Breast epithelium (tissue), 4 donors: Measurements from ENCODE around the gene MYBBP1A. TPM values are rescaled to one million over a fixed set of nuclear protein-coding genes. Genes with fewer than 3 reads are reported as not detected.

Experiments used
- DNase-seq, 2 donors: peaks; one replicate each; pipeline ENCODE4 v3.0.0-alpha.2; 2019; ENCODE audit warnings: low spot score in 2 of 2
- H3K27ac ChIP-seq, 2 donors: fragments of 200-600 bp; sonication (generic) in 1 of 2; one replicate each; pipeline ENCODE4 v1.5.1; 2016 to 2019; ENCODE audit warnings: mild to moderate bottlenecking in 1 of 2
- H3K27me3 ChIP-seq, 2 donors: fragments of 200-600 bp; sonication (generic) in 1 of 2; one replicate each; pipeline versions ENCODE4 v1.5.1 to v1.6.0; 2017 to 2019; ENCODE audit warnings: control low read depth in 1 of 2, mild to moderate bottlenecking in 1 of 2
- H3K36me3 ChIP-seq: fragments of 200-600 bp; one replicate; pipeline ENCODE4 v1.5.1; 2019
- H3K4me1 ChIP-seq, 2 donors: fragments of 200-600 bp; sonication (generic); one replicate each; pipeline ENCODE4 v1.5.1; 2016 to 2019; ENCODE audit warnings: control low read depth in 1 of 2
- H3K4me3 ChIP-seq, 3 donors: fragments of 200-600 bp; sonication (generic); 1 replicate in 2 of 3; 2 replicates in 1 of 3; pipeline ENCODE4 v1.5.1; 2016 to 2019; ENCODE audit warnings: mild to moderate bottlenecking in 3 of 3, moderate library complexity in 2 of 3
- H3K9me3 ChIP-seq, 2 donors: fragments of 200-600 bp; sonication (generic) in 1 of 2; one replicate each; pipeline ENCODE4 v1.5.1; 2016 to 2019; ENCODE audit warnings: control low read depth in 1 of 2
- POLR2A ChIP-seq: fragments of 450-650 bp; IDR thresholded peaks from one replicate; pipeline ENCODE4 v1.6.1; 2016; ENCODE audit warnings: antibody characterized with exemption, mild to moderate bottlenecking, moderate library complexity
- POLR2AphosphoS5 ChIP-seq, 3 donors: sonication (generic); formaldehyde crosslinking; IDR thresholded peaks; one replicate each; pipeline ENCODE4 v1.6.1; 2017; ENCODE audit warnings: antibody characterized with exemption in 3 of 3
- intact Hi-C: fragments of 100-400 bp; cut with DNase I; formaldehyde crosslinking; loops from one replicate; pipeline ENCODE4 v1.15.1; 2023; ENCODE audit warnings: low total_unique reads
- total RNA-seq, 3 donors: library from RNA; depleted of rRNA; stranded (reverse); fragments of >200 nt; gene quantifications; one replicate each; pipeline ENCODE4 v1.1.0, GENCODE V29; 2016
- TF ChIP-seq, protein P1 (sequence below), 3 donors: fragments of 450-650 bp; IDR thresholded peaks; one replicate each; pipeline ENCODE4 v1.5.1; 2016 to 2017; ENCODE audit warnings: antibody characterized with exemption in 3 of 3, mild to moderate bottlenecking in 3 of 3, moderate library complexity in 3 of 3

MYBBP1A gene
- total RNA-seq, 3 donors from 2014 or later = 26.9 to 61.6 (median 50.1) TPM

DNA sequence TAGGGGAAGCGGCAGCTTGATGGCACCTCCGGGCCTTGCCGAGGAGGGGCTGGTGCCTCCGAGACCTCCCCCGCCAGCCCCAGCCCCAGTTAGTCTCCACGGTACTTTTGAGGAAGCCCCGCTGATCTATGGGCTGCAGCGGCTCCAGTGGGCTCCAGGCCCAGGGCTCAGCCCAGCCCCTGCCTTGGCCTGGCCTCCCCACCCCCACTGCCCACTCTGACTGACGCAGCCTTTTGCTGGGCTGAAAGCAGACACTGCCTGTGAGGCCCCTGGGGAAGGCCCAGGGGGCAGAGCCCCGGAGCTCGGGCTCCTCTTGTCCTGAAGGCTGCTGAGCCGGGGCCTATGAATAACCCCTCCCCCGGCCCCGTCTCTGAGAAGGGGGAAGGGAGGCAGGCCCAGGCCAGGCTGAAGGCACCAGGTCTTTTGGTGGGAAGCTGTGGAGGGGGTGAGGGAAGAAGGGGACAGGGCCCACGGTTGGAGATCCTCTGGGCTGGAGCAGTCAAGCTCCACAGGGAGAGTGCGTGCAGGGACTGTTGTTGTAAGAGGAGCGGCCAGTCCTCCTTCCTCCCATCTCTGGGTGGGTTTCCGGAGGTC, 21.6 kb upstream of the MYBBP1A start:
- H3K27ac ChIP-seq = no peak overlapping the region
- no peaks in the 10 kb centered on the region for H3K9me3 ChIP-seq
- intact Hi-C loops = no loop called here
- peaks cover 0 to 4% of the 10 kb centered on the region in 2 donors for H3K27me3 ChIP-seq
- H3K4me1 ChIP-seq = no peaks in the 10 kb centered on the region
- H3K4me3 ChIP-seq = no peak overlapping the region
- H3K36me3 ChIP-seq = no peaks in the 10 kb centered on the region
- no peak for DNase-seq
- TF ChIP-seq POLR2AphosphoS5 (IDR thresholded peaks at IDR 0.05) (no peak), POLR2A (no peak)
- TF ChIP-seq, protein P1, sequence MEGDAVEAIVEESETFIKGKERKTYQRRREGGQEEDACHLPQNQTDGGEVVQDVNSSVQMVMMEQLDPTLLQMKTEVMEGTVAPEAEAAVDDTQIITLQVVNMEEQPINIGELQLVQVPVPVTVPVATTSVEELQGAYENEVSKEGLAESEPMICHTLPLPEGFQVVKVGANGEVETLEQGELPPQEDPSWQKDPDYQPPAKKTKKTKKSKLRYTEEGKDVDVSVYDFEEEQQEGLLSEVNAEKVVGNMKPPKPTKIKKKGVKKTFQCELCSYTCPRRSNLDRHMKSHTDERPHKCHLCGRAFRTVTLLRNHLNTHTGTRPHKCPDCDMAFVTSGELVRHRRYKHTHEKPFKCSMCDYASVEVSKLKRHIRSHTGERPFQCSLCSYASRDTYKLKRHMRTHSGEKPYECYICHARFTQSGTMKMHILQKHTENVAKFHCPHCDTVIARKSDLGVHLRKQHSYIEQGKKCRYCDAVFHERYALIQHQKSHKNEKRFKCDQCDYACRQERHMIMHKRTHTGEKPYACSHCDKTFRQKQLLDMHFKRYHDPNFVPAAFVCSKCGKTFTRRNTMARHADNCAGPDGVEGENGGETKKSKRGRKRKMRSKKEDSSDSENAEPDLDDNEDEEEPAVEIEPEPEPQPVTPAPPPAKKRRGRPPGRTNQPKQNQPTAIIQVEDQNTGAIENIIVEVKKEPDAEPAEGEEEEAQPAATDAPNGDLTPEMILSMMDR (IDR thresholded peaks at IDR 0.05) = no peak

DNA sequence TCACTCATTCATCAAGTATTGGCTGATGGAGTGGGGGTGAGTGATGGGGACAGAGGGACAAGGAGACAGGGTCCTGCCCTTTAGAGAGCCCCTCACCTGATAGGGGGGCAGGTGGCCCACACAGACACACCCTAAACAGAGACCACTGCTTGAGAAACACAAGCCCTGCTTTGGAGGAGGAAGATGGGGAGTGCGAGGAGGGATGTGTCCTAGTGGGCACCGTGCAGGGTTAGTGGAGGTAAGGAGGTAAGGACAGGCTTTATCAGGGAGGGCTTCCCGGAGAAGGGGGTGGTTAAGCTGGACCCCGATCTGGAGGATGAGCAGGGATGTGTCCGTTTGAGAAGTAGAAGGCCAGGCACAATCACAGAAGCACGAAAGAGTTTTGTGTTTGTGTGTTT, 21.0 kb upstream of the MYBBP1A start:
- H3K36me3 ChIP-seq = no peaks in the 10 kb centered on the region
- intact Hi-C loops = no loop called here
- no peaks in the 10 kb centered on the region for H3K9me3 ChIP-seq
- TF ChIP-seq POLR2A = no peak
- no peak for TF ChIP-seq POLR2AphosphoS5 (IDR thresholded peaks at IDR 0.05)
- TF ChIP-seq, protein P1 (IDR thresholded peaks at IDR 0.05) = no peak
- no peak for DNase-seq
- no peak overlapping the region for H3K4me3 ChIP-seq
- H3K27me3 ChIP-seq = no peaks in the 10 kb centered on the region
- H3K27ac ChIP-seq = no peak overlapping the region
- H3K4me1 ChIP-seq = no peaks in the 10 kb centered on the region

DNA sequence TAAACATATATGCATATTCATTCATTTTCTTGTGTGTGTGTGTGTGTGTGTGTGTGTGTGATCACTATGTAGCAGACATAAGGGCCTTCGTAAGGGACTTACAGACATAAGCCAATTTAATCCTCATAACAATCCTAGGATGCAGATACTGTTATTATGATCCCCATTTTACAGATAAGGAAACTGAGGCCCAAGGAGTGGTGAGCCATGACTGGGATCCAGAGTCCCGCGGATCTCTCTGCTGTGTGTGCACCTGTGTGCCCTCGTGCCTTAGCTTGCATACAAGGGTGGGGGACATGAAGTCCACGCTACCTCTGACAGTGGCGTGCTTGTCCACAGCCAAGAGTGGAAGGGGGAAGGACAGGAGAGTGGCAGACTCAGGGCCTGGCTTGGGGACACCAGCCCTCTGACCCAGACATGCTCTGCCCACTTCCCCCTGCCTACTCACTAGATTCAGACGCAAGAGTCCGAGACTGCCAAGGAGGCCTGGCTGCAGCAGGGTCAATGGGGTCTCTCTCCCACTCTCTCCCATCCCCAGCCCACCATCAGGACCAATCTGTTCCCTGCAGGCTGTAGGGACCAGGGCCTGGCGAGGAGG, 19.4 kb upstream of the MYBBP1A start:
- Histone ChIP-seq H3K27me3 (no peaks in the 10 kb centered on the region), H3K27ac (no peak overlapping the region), H3K4me3 (no peak overlapping the region), H3K9me3 (no peaks in the 10 kb centered on the region), H3K4me1 (no peaks in the 10 kb centered on the region), H3K36me3 (no peaks in the 10 kb centered on the region)
- intact Hi-C loops = no loop called here
- TF ChIP-seq POLR2AphosphoS5 (IDR thresholded peaks at IDR 0.05) = no peak
- TF ChIP-seq, protein P1 (IDR thresholded peaks at IDR 0.05) = no peak
- no peak for TF ChIP-seq POLR2A
- no peak for DNase-seq

DNA sequence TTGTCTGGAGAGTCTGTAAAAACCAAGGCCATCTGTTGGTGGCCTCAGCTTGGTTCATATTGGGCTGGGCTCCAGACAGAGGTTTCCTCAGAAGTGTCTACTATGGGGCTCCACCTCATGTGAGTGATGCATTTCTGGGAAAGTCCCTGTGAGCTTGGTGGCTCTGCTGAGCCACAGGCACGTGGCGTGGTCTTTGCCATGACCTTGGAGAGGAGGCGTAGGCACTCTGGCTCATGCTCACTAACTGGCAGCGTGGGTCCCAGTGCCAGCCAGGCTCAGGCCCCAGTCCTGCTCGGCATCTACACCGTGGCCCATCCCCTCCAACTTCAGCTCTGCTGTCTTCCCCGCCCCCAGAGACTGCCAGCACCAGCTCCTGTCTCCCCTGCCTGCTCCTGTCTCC, 18.5 kb upstream of the MYBBP1A start:
- TF ChIP-seq, protein P1 (IDR thresholded peaks at IDR 0.05) = no peak
- TF ChIP-seq POLR2AphosphoS5 (IDR thresholded peaks at IDR 0.05) = no peak
- Histone ChIP-seq H3K4me3 (no peak overlapping the region), H3K4me1 (no peaks in the 10 kb centered on the region), H3K27ac (no peak overlapping the region), H3K27me3 (no peaks in the 10 kb centered on the region), H3K36me3 (no peaks in the 10 kb centered on the region), H3K9me3 (no peaks in the 10 kb centered on the region)
- intact Hi-C loops = no loop called here
- DNase-seq = peak in 1 of 2 donors; percentile 15

DNA sequence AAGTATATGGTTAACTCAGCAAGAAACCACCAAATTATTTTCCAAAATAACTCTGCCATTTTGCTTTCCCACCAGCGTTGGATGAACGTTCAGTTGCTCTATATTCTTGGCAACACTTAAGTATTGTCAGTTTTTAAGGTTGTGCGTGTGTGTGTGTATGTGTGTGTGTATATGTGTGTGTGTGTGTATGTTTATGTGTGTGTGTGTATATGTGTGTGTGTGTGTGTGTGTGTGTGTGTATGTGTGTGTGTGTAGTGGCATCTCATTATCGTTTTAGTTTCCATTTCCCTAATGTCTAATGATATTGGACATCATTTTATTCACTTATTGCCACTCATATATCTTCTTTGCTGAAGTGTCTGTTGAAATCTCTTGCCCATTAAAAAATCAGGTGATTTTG, 17.9 kb upstream of the MYBBP1A start:
- H3K4me3 ChIP-seq = no peak overlapping the region
- no peaks in the 10 kb centered on the region for H3K36me3 ChIP-seq
- H3K4me1 ChIP-seq = no peaks in the 10 kb centered on the region
- DNase-seq = no peak
- TF ChIP-seq, protein P1 (IDR thresholded peaks at IDR 0.05) = no peak
- TF ChIP-seq POLR2A = no peak
- no peak for TF ChIP-seq POLR2AphosphoS5 (IDR thresholded peaks at IDR 0.05)
- intact Hi-C loops = no loop called here
- H3K27ac ChIP-seq = no peak overlapping the region
- H3K9me3 ChIP-seq = no peaks in the 10 kb centered on the region
- no peaks in the 10 kb centered on the region for H3K27me3 ChIP-seq
